ENCODE results near the gene MICA.

The MICA gene

GRCh38 chr6:31464252-31465184 is 61.1 kb downstream of the MICA start:
- H3K4me2 ChIP-seq (ENCODE audit: low read depth, low read length), result peak overlapping the region; percentile 71; the same call in 1 of the 2 replicates

More at GRCh38 chr6:31464252-31465184, 61.1 kb downstream of the MICA start:
- Histone ChIP-seq H3K9me3 (replicated peaks; ENCODE audit: insufficient read depth, low read length) (no peaks in the 10 kb centered on the region), H3K27me3 (replicated peaks; ENCODE audit: insufficient read depth, low read length) (no peaks in the 10 kb centered on the region), H4K20me1 (ENCODE audit: insufficient read depth, low read length) (no peaks in the 10 kb centered on the region), H2AFZ (ENCODE audit: low read length) (no peak overlapping the region), H3K9ac (ENCODE audit: low read length) (no peak overlapping the region), H3K36me3 (replicated peaks; ENCODE audit: insufficient read depth, low read length) (no peaks in the 10 kb centered on the region), H3K27ac (ENCODE audit: low read length) (no peak overlapping the region; the same call in 1 of the 2 replicates), H3F3A (ENCODE audit: insufficient read depth, low read length) (peaks cover 5% of the 10 kb centered on the region; the same call in 1 of the 2 replicates), H3K9me2 (replicated peaks; ENCODE audit: insufficient read depth, low read length) (no peaks in the 10 kb centered on the region), H3K4me3 (ENCODE audit: low read length) (no peak overlapping the region), H3K79me2 (ENCODE audit: low read length) (peaks cover 22% of the 10 kb centered on the region), H3K4me1 (ENCODE audit: low read length) (peaks cover 24% of the 10 kb centered on the region)
- no peak for DNase-seq
- no peak for TF ChIP-seq EZH2 (optimal IDR thresholded peaks at IDR 0.05; ENCODE audit: low read depth, low read length)
- TF ChIP-seq, protein P1, sequence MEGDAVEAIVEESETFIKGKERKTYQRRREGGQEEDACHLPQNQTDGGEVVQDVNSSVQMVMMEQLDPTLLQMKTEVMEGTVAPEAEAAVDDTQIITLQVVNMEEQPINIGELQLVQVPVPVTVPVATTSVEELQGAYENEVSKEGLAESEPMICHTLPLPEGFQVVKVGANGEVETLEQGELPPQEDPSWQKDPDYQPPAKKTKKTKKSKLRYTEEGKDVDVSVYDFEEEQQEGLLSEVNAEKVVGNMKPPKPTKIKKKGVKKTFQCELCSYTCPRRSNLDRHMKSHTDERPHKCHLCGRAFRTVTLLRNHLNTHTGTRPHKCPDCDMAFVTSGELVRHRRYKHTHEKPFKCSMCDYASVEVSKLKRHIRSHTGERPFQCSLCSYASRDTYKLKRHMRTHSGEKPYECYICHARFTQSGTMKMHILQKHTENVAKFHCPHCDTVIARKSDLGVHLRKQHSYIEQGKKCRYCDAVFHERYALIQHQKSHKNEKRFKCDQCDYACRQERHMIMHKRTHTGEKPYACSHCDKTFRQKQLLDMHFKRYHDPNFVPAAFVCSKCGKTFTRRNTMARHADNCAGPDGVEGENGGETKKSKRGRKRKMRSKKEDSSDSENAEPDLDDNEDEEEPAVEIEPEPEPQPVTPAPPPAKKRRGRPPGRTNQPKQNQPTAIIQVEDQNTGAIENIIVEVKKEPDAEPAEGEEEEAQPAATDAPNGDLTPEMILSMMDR (IDR thresholded peaks at IDR 0.05; ENCODE audit: low read length), result no peak
- no peak for TF ChIP-seq EZH2phosphoT487 (IDR thresholded peaks at IDR 0.05; ENCODE audit: low read length)
